H1 (cell line): ENCODE results near the gene MB. TPM values are rescaled to one million over a fixed set of nuclear protein-coding genes. Genes with fewer than 3 reads are reported as not detected.

Source experiments
- ATF2 ChIP-seq: IDR thresholded peaks from 2 replicates; pipeline ENCODE4 v1.6.1; 2012; ENCODE audit warnings: low read length, inconsistent platforms
- RBBP5 ChIP-seq: IDR thresholded peaks from 2 replicates; pipeline ENCODE4 v1.7.1; 2012; ENCODE audit warnings: low read depth, mild to moderate bottlenecking, inconsistent platforms, low read length, moderate library complexity, borderline replicate concordance
- TAF7 ChIP-seq: optimal IDR thresholded peaks from 2 replicates; pipeline ENCODE3; 2011; ENCODE audit warnings: low read depth, mild to moderate bottlenecking, inconsistent platforms, low read length, moderate library complexity, borderline replicate concordance
- TEAD4 ChIP-seq: IDR thresholded peaks from 2 replicates; pipeline ENCODE4 v1.6.1; 2012; ENCODE audit warnings: low read depth, low read length, inconsistent platforms, mixed read lengths
- polyA plus RNA-seq, 7 experiments: library from polyadenylated mRNA; depleted of rRNA in 3 of 7; stranded (reverse) in 5 of 7; unstranded in 2 of 7; fragments of >200 nt in 5 of 7; fragments of 200-250 nt in 2 of 7; gene quantifications; 1 replicate in 5 of 7; 2 replicates in 1 of 7; 4 replicates in 1 of 7; pipeline versions ENCODE4 v1.2.1 to v1.2.3, GENCODE V29; 2011 to 2013; ENCODE audit warnings: missing spikeins in 2 of 7, mixed read lengths in 2 of 7
- total RNA-seq: library from RNA; stranded (reverse); fragmentation: NEBNext Ultra II Directional; extraction: Animal tissue kit (Norgen Biotek cat#: 25700); gene quantifications from 2 replicates; pipeline ENCODE4 v1.2.1, GENCODE V29; 2021

MB gene
- total and polyA plus RNA-seq, 2 of the 8 experiments (the other 6 are each of a cell fraction or from before 2014, with no cell fraction given): 1.5 TPM; not detected in 1

- TF ChIP-seq ATF2 (no peak), TAF7 (no peak), TEAD4 (no peak), RBBP5 (no peak)
These were observed 44.3 kb upstream of the MB start (continued) for GRCh38 chr22:35661464-35661863.
